ENCODE results near the gene OR51I1.

Gene OR51I1

GRCh38 chr11:5449432-5449831, 8.1 kb upstream of the OR51I1 start:
- no peaks in the 10 kb centered on the region for H3K9me3 ChIP-seq (ENCODE audit: control insufficient read depth, low read length)
- peaks cover 5% of the 10 kb centered on the region for H3K27me3 ChIP-seq (replicated peaks; ENCODE audit: control insufficient read depth, insufficient read depth, low read length)
- H3K9ac ChIP-seq (ENCODE audit: low read length) = no peak overlapping the region
- no peaks in the 10 kb centered on the region for H3K4me1 ChIP-seq (ENCODE audit: control insufficient read depth, insufficient read depth, low read length)
- DNase-seq (ENCODE audit: low read depth) = no peak
- H3K4me3 ChIP-seq (ENCODE audit: low read length) = no peak overlapping the region
- no peaks in the 10 kb centered on the region for H3K36me3 ChIP-seq (ENCODE audit: control insufficient read depth, insufficient read depth, low read length, severe bottlenecking)

GRCh38 chr11:5449023-5449422, 7.7 kb upstream of the OR51I1 start, which contains the start of gene OR51I2:
Gene OR51I2, plus strand, starts transcription at chr11:5449323. Its CDS starts 4,166 bp downstream, at chr11:5453489.
- Histone ChIP-seq H3K4me1 (ENCODE audit: control insufficient read depth, insufficient read depth, low read length) (no peaks in the 10 kb centered on the region), H3K9ac (ENCODE audit: low read length) (no peak within 1 kb of the TSS), H3K27me3 (replicated peaks; ENCODE audit: control insufficient read depth, insufficient read depth, low read length) (peaks cover 5% of the 10 kb centered on the region), H3K36me3 (ENCODE audit: control insufficient read depth, insufficient read depth, low read length, severe bottlenecking) (no peaks in the 10 kb centered on the region), H3K9me3 (ENCODE audit: control insufficient read depth, low read length) (no peaks in the 10 kb centered on the region), H3K4me3 (ENCODE audit: low read length) (no peak within 1 kb of the TSS)
- DNase-seq (ENCODE audit: low read depth) = no peak

DNA sequence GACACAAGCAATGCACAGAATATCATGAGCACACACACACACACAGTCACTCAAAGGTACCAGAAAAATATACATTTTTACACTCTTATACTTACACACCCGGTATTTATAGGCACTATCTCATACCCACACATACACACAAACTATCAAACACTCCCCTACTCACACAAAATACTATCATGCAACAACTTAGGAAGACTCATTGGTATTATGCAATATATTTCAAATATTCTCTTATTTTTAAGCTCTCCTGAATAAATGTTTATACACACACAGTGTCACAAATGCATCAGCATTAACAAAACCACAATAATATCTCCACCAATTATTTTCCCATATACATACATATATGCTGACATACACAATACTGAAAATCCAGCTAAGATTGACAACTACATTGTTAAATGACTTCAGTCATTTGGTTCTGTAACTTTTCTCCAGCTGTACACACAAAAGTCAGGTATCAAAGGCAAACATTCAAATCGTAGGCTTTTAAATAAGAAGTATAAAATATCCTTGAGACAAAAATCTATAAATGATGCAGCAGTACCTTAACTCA, 2.6 kb upstream of the OR51I1 start:
- no peak overlapping the region for H3K9ac ChIP-seq (ENCODE audit: low read length)
- H3K4me1 ChIP-seq (ENCODE audit: control insufficient read depth, insufficient read depth, low read length) = no peaks in the 10 kb centered on the region
- H3K36me3 ChIP-seq (ENCODE audit: control insufficient read depth, insufficient read depth, low read length, severe bottlenecking) = no peaks in the 10 kb centered on the region
- H3K9me3 ChIP-seq (ENCODE audit: control insufficient read depth, low read length) = no peaks in the 10 kb centered on the region
- no peak overlapping the region for H3K4me3 ChIP-seq (ENCODE audit: low read length)
- peaks cover 7% of the 10 kb centered on the region for H3K27me3 ChIP-seq (replicated peaks; ENCODE audit: control insufficient read depth, insufficient read depth, low read length)
- no peak for DNase-seq (ENCODE audit: low read depth)

- Histone ChIP-seq H3K9ac (ENCODE audit: low read length) (no peak overlapping the region), H3K36me3 (ENCODE audit: control insufficient read depth, insufficient read depth, low read length, severe bottlenecking) (no peaks in the 10 kb centered on the region), H3K27me3 (replicated peaks; ENCODE audit: control insufficient read depth, insufficient read depth, low read length) (peaks cover 6% of the 10 kb centered on the region), H3K4me1 (ENCODE audit: control insufficient read depth, insufficient read depth, low read length) (no peaks in the 10 kb centered on the region), H3K4me3 (ENCODE audit: low read length) (no peak overlapping the region), H3K9me3 (ENCODE audit: control insufficient read depth, low read length) (no peaks in the 10 kb centered on the region)
- DNase-seq (ENCODE audit: low read depth) = no peak
Observed at GRCh38 chr11:5423131-5423530, 18.2 kb downstream of the OR51I1 start.

DNA sequence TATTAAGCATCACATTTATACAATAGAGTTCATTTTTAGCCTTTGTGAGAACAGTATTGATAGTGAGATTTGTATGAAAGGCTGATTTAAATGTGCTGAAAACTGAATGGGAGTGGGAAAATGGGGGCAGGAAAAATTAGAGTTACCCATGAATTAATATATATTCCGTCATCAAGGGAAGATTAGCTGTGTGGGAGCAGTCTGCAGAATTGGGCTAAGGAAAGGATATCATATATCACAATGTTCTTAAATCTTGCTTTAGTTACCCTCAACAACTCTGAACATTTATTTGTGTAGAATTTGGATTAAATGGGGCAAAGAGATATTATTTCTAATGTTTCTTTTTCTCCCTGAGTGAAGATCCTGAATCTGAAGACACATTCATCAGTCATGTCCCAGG, 19.5 kb downstream of the OR51I1 start, which contains the start of gene OR51Q1:
Gene OR51Q1, plus strand, starts transcription at position 301 of the 400 bp plus-strand sequence. Its CDS starts 90 bp downstream, at position 391.
- no peaks in the 10 kb centered on the region for H3K4me1 ChIP-seq (ENCODE audit: control insufficient read depth, insufficient read depth, low read length)
- H3K4me3 ChIP-seq (ENCODE audit: low read length) = no peak within 1 kb of the TSS
- DNase-seq (ENCODE audit: low read depth) = no peak
- no peaks in the 10 kb centered on the region for H3K36me3 ChIP-seq (ENCODE audit: control insufficient read depth, insufficient read depth, low read length, severe bottlenecking)
- H3K9me3 ChIP-seq (ENCODE audit: control insufficient read depth, low read length) = no peaks in the 10 kb centered on the region
- H3K9ac ChIP-seq (ENCODE audit: low read length) = no peak within 1 kb of the TSS
- peaks cover 6% of the 10 kb centered on the region for H3K27me3 ChIP-seq (replicated peaks; ENCODE audit: control insufficient read depth, insufficient read depth, low read length)

DNA sequence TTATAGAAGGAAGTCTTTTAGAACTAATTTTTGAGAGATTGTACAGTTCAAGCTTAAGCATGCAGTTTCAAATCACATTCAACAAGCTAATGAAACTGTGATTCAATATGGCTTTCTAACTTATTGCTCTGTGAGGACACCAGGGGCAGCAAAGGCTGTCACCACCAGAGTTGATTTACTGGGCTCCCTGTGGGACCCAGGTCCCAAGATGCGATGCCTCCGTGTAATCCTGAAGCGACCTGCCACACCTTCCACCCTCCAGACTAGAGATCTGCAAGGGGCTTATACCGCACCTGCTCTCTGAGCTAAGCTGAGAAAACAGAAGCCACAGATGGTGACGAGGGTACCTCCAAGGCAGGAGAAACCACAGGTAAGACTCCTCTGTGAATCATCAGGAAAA, 20.3 kb downstream of the OR51I1 start:
- Histone ChIP-seq H3K4me1 (ENCODE audit: control insufficient read depth, insufficient read depth, low read length) (no peaks in the 10 kb centered on the region), H3K9ac (ENCODE audit: low read length) (no peak overlapping the region), H3K9me3 (ENCODE audit: control insufficient read depth, low read length) (no peaks in the 10 kb centered on the region), H3K27me3 (replicated peaks; ENCODE audit: control insufficient read depth, insufficient read depth, low read length) (peaks cover 6% of the 10 kb centered on the region), H3K4me3 (ENCODE audit: low read length) (no peak overlapping the region), H3K36me3 (ENCODE audit: control insufficient read depth, insufficient read depth, low read length, severe bottlenecking) (no peaks in the 10 kb centered on the region)
- no peak for DNase-seq (ENCODE audit: low read depth)

GRCh38 chr11:5405173-5405572, 36.1 kb downstream of the OR51I1 start:
- H3K4me1 ChIP-seq (ENCODE audit: control insufficient read depth, insufficient read depth, low read length) = no peaks in the 10 kb centered on the region

DNA sequence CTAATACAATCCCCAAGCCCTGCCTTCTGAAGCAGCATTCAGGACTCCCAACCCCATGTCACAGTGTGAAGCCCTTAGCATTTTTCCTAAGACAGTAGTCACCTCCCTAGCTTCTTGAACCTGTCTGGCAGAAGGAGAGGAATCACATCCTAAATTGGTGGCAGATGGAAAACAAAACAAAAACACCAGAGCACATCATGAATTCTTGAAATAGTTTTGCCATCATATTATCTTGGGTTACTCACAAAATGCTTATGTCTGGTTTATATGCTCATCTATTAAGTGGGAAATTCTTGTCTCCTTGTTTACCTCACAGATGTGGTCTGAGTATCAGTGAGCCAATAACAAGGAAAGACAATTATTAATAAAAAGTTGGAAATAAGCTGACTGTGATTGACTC, 42.4 kb downstream of the OR51I1 start:
- no peaks in the 10 kb centered on the region for H3K9me3 ChIP-seq (ENCODE audit: control insufficient read depth, low read length)
- peaks cover 16% of the 10 kb centered on the region for H3K27me3 ChIP-seq (replicated peaks; ENCODE audit: control insufficient read depth, insufficient read depth, low read length)
- no peaks in the 10 kb centered on the region for H3K4me1 ChIP-seq (ENCODE audit: control insufficient read depth, insufficient read depth, low read length)
- H3K36me3 ChIP-seq (ENCODE audit: control insufficient read depth, insufficient read depth, low read length, severe bottlenecking) = no peaks in the 10 kb centered on the region
- no peak overlapping the region for H3K9ac ChIP-seq (ENCODE audit: low read length)
- DNase-seq (ENCODE audit: low read depth) = no peak
- H3K4me3 ChIP-seq (ENCODE audit: low read length) = no peak overlapping the region

More at GRCh38 chr11:5405173-5405572, 36.1 kb downstream of the OR51I1 start:
- no peak for DNase-seq (ENCODE audit: low read depth)
- Histone ChIP-seq H3K27me3 (replicated peaks; ENCODE audit: control insufficient read depth, insufficient read depth, low read length) (peaks cover 6% of the 10 kb centered on the region), H3K4me3 (ENCODE audit: low read length) (no peak overlapping the region), H3K9me3 (ENCODE audit: control insufficient read depth, low read length) (no peaks in the 10 kb centered on the region), H3K9ac (ENCODE audit: low read length) (no peak overlapping the region), H3K36me3 (ENCODE audit: control insufficient read depth, insufficient read depth, low read length, severe bottlenecking) (no peaks in the 10 kb centered on the region)

- DNase-seq (ENCODE audit: low read depth) = no peak
- no peak overlapping the region for H3K4me3 ChIP-seq (ENCODE audit: low read length)
- no peaks in the 10 kb centered on the region for H3K36me3 ChIP-seq (ENCODE audit: control insufficient read depth, insufficient read depth, low read length, severe bottlenecking)
- peaks cover 10% of the 10 kb centered on the region for H3K27me3 ChIP-seq (replicated peaks; ENCODE audit: control insufficient read depth, insufficient read depth, low read length)
- H3K9me3 ChIP-seq (ENCODE audit: control insufficient read depth, low read length) = no peaks in the 10 kb centered on the region
- no peaks in the 10 kb centered on the region for H3K4me1 ChIP-seq (ENCODE audit: control insufficient read depth, insufficient read depth, low read length)
- no peak overlapping the region for H3K9ac ChIP-seq (ENCODE audit: low read length)
Observed at GRCh38 chr11:5394091-5394490, 47.2 kb downstream of the OR51I1 start.

All from adipocyte (in vitro differentiated cells).